ENCODE measurements around the gene RAB37. TPM values are rescaled to one million over a fixed set of nuclear protein-coding genes. Genes with fewer than 3 reads are reported as not detected.

RAB37 gene, protein sequence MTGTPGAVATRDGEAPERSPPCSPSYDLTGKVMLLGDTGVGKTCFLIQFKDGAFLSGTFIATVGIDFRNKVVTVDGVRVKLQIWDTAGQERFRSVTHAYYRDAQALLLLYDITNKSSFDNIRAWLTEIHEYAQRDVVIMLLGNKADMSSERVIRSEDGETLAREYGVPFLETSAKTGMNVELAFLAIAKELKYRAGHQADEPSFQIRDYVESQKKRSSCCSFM
- 1.3 TPM for total RNA-seq
- long read RNA-seq, partial matches to known transcripts = 0 of 1 reads
- long read RNA-seq, other reads (novel, unspliced or antisense) = 0 of 1 reads

DNA sequence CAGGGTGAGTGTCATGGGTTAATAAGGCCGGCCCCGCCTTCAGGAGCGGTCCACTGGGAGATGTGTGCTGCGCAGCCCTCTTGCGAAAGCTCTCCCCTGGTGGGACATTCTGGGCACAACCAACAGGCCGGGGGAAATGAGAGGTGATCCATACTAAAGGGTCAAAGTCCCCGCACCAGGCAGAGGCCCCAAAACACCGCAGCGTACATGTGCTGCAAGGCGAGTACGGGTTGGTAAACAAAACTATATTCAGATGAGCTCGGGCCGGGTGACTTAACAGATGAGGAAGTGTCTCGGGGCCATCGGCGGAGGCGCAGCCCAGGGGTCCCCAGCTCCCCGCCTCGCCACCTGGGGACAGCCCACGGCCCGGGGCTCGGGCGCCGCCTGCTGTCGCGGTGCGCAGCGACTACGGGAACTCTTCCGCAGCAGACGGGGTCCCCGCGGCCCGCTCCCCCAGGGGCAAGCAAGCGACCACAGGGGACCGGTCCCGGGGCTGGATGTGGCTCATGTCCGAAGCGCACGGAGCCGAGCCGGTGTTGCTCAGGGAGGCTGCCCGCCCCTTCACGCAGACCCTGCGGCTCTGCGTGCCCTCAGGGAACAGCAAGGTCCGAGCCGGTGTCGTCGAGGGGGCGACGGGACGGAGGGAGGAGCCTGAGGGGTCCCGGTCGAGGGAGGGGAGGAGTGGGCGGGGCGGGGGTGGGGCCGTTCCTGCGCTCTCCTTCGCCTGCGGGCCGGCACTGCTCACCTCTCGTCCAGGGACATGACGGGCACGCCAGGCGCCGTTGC is at the start of gene RAB37:
RAB37 (plus strand) TSS at position 744 of the 786 bp plus-strand sequence; CDS start at position 761, 17 bp downstream.
- no peak for DNase-seq (ENCODE audit: low spot score)

DNA sequence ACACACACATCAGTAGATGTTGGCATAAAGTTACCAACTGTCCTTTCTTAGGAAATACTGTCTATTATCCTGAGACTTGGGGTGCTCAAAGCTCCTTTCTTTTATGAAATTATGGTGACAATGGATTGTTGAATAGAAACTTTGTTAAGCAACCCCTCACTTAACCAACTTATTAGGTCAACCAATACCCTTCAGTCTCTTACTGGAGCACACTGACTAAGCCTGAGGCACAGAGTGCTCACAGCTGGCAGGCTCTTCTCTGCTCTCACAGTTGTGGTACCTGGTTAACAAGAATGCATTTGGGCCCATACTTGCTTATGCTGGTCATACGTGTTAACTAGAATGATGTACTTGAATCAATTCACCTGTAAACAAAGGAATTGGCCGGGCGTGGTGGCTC is 49.2 kb upstream of the RAB37 start:
- DNase-seq (ENCODE audit: low spot score) = no peak

DNA sequence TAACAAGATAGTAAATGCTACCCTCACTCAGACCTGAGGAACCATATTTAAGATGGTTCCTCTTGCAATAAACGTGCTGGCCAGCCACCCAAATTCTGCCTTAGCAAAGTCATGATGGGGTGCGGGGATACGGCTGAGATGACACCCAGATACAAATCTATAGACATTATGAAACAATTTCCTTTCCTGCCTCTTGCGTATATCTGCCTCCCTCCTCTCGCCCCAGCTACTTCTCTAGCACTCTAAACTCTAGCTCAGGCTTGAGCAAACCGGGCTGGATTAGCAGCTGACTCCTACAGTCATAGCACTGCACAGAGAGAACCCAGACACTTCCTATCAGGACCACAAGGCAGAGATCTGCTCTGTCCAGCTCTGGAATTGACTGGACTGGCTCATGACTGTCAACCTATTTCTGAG is 46.6 kb upstream of the RAB37 start:
- DNase-seq (ENCODE audit: low spot score) = no peak

DNA sequence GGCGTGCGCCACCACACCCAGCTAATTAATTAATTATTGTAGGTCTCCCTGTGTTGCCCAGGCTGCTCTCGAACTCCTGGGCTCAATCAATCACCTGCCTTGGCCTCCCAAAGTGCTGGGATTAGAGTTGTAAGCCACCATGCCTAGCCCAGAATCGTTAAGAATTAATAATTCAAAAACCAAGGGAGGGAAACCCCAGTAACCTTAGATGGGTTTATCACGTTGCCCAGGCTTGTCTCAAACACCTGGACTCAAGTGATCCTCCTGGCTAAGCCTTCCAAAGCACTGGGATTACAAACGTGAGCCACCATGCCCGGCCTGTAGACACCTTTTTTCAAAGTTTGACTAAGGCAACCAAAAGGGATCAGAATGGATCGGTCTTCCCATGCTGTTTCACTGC is 45.9 kb upstream of the RAB37 start:
- DNase-seq (ENCODE audit: low spot score) = no peak

DNA sequence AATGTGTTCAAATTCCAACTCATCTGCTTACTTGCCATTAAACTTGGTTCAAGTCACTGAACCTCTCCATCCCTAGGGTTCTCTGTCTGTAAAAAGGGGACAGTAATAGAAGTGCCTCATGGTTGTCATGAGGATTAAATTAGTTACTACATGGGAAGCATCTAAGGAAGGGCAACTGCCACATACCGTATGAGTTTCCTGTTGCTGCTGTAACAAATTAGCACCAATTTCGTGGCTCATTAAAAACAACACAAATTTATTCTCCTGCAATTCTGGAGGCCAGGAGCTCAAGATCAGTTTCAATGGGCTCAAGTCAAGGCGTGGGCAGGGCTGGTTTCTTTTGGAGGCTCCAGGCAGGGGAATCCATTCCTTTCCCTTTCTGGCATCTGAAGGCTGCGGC is 43.0 kb upstream of the RAB37 start:
- no peak for DNase-seq (ENCODE audit: low spot score)

DNA sequence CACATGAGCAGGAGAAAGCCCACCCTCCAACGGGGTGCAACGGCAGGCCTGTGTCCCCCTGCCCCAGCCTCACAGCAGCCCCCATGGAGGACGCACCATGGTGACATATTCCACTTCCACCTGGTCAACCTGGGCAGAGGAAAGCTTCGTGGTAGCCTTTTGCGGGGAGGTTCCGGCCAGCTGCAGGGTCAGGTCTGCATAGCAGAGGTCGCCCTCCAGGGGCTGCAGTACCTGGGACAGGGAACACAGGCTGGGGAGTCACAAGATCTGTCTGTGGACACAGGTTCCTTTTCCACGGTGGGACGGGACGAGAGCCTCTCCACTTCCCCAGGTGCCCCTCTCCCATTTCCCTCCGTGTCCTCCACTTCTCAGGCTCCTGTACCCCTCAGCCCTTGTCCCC is 41.4 kb upstream of the RAB37 start:
- DNase-seq (ENCODE audit: low spot score) = no peak

DNA sequence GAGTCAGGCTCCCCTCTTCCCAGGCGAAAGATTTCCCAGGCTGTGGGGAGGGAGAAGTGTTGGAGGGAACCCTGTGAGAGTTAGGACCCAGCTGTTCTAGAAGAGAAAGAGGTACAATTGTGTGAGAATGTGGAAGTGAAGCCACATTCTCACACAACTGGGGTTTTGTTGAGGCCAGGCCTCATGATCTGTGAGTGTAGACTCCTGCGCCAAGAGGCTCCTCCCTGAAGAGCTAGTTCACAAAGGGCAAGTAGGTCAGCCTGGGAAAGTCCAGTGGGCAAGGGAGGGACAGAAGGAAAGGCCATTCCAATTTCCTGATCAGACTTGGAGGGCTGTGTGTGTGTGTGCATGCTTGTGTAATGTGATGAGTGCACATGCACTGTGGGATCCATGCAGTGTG is 39.5 kb upstream of the RAB37 start:
- no peak for DNase-seq (ENCODE audit: low spot score)

DNA sequence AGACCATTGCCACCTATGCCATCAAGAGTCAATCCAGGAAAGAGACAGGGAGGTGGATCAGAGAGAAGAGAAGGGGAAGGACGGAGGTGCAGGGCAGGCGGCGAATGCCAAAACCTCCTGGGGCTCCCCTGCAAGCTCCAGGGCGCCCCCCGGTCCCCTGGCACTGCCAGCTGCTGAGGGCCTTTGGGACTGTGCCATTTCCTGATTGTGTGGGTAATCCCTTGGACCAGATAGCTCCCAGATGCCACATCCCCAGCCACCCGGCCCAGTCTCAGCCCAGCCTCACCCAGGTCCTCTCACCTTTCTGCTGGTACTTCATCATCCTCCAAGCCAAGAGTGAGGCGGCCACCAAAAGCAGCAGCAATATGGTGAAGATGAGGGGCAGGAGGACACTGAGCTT is 39.0 kb upstream of the RAB37 start:
- no peak for DNase-seq (ENCODE audit: low spot score)

DNA sequence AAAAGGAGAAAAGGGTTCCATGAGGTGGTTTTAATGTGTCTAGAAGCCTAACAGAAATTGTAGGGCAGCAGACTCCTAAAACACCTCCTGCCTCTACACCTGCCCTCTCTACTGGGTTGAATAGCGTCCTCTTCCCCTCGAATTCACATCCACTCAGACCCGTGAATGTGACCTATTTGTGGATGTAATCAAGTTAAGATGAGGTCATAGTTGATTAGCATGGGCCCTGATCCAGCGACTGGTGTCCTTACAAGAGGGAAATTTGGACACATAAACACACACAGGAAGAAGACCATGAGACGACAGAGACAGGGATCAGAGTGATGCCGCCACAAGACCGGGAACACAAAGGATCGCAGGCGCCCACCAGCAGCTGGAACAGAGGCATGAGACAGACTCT is 37.8 kb upstream of the RAB37 start:
- no peak for DNase-seq (ENCODE audit: low spot score)

DNA sequence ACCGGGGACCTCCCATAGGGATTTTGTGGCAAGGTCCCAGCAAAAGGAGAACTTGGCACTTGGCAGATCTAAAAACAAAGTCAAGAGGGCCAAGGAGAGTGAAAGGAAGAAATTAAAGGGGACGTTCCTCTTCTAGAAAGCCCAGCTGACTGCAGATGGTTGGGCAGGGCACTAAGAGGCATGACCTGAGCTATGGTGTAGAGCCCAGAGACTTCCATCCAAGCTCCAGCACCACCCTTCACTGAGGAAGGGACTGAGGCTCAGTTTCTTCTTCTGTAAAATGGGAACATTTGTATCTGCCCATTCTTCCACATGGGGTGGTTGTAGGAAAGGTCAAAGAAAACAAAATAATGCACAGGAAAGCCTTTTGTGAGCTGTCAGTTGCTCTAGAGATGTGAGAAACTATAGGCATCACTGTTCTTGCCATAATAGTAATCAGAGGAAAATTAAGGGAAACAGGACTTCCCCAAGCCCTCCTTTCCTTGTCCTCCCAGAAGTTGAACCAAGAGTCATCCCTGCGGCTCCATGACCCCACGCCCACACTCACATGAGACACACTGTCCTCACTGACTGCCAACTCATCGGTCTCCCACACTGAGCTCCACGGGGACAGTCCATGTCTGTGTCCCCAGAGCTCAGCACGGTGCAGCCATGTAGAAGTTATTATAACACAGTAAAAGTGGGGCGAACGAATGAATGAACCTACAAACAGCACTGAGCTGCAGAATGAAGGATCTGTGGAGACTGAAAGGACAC is 34.8 kb upstream of the RAB37 start:
- no peak for DNase-seq (ENCODE audit: low spot score)

DNA sequence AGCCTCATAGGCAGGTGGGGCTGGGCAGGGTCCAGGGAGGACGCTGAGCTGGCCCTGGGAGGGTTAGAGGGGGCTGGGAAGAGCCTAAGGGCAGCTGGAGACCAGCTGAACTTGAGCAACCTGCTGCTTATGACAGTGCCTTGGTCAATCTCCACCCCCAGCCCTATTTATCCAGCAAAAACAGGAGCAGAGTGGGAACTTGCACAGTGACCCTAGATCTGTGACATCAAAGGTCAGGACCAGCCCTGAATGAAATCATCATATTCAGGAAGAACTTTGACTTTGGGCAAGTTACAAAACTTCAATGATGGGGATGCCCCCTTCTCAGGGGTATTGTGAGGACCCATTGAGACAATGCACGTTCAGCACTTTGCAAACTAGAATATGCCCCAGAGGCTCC is 33.7 kb upstream of the RAB37 start:
- DNase-seq (ENCODE audit: low spot score) = no peak

DNA sequence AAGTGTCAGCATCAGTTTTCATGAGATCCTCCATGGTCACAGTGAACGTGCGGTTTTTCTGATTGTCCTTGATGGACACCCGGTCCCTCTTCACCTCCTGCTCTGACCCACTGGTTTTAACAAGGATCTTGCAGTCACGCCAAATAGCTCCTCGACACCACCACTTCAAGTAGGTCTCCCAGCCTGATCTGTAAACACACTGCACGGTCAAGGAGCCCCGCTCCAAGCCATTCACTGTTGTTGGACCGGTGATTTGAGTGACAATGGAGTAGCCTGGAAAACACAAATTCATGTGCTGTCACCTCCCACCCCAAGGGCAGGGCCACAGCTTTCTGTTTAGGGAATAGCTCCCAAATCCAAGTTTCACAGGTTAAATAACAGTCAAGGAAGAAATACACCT is 32.5 kb upstream of the RAB37 start:
- no peak for DNase-seq (ENCODE audit: low spot score)

DNA sequence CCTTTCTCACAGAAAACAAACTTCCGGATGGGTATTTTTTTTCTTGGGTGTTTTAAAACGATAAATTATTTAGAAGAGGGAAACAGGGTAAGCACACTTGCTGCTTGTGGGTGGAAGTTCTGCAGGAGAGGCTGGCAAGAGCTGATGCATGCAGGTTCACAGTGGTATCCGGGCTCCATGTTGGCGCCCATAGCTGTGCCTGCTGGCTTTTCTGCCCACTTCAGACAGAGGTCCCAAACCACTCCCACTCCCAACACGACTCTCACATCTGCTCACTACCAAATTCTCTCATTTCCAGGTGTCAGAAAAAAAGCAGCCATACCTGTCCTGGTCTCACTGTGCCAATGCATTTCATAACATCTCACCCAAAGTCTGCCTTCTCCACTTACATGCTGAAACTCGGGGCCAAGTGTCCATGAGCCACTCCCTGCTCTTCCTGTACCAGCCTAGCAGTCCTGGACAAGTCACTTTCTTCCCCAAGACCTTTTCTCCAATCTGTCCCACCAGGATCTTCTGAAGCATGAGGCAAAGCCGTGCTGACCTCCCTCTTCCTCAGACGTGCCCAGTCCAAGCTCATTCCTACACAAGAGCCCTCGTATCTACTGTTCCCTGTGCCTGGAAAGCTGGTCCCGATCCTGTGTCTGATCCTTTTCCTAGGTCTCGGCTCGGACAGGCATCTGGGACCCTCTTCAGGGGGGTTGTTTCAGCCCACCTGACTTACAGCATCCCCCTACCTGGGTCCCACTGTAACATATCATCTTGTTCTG is 25.8 kb upstream of the RAB37 start:
- DNase-seq (ENCODE audit: low spot score) = no peak

DNA sequence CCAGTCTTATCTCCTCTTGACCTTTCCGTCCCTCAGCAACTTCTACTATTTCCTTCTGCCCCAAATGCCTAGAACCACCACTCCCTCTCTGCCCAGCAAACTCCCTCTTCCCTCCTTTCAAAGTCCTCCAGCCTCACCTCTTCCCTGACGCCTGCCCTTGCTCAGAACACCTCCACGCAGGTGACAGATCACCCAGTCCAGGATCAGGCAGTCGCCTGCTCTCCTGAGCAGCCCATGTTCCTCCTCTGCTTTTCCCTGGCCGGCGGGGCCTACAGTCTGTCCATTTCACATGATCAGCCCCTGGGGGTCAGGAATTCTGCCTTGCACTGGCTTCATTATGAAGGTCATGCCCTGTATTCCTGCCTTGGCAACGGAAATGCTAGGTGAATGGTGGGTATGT is 24.8 kb upstream of the RAB37 start:
- no peak for DNase-seq (ENCODE audit: low spot score)

DNA sequence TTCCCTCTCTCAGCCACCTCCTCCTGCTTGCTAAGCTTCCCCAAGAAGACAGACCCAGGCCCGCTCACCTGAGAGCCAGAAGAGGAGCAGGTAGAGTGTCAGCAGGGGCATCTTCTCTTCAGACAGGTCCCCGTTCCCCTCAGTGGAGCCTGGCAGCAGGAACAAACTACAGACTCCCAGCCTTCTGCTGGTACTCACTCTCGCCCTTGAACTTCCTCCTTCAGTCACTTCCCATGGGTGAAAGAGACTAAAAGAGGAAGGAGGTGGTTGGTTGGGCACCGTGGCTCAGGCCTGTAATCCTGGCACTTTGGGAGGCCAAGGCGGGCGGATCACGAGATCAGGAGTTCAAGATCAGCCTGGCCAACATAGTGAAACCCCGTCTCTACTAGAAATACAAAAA is 24.3 kb upstream of the RAB37 start, which contains the start of gene CD300LF:
CD300LF (minus strand) TSS at position 168 of the 400 bp plus-strand sequence; CDS start at position 111, 57 bp downstream.
- DNase-seq (ENCODE audit: low spot score) = no peak

DNA sequence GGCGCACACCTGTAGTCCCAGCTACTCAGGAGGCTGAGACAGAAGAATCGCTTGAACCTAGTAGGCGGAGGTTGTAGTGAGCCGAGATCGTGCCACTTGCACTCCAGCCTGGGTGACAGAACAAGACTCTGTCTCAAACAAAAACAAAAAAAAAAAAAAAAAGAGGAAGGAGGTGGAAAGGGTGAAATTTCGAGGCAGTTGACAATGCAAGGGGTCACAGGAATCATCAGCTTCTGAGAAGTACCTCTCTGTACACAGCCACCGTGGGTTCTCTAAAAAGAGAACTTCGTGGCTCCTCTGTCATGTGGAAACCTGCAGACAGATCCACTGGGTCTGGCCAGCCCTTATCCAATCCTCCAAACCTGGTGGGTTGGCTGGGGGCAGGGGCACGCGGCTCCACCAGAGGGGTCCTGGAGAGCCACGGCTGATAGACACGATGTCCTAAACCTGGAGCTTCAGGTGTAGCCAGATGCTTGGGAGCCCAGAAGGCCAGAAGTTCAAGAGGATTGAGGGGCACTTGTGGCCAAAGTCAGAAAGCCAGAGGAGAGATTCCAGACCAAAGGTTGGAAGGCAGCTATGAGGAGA is 23.8 kb upstream of the RAB37 start:
- no peak for DNase-seq (ENCODE audit: low spot score)

DNA sequence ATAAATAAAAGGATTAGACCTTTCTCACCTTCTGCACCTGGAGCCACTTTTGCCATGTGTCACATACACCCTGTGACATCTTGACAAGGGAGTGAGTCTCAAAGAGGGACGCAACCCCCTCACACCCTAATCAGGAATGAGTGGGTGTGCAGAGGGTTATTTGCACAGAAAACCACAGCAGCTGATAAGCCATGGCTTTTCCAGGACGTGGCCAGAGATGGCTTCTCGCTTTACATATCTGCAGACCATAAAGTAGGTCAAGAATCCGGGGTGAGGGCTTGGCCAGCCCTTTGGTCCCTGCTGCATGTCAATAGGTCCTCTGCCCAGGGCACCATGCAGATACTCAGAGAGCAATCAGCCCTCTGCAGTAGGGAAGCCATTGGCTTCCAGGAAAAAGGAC is 21.9 kb upstream of the RAB37 start:
- DNase-seq (ENCODE audit: low spot score) = no peak

DNA sequence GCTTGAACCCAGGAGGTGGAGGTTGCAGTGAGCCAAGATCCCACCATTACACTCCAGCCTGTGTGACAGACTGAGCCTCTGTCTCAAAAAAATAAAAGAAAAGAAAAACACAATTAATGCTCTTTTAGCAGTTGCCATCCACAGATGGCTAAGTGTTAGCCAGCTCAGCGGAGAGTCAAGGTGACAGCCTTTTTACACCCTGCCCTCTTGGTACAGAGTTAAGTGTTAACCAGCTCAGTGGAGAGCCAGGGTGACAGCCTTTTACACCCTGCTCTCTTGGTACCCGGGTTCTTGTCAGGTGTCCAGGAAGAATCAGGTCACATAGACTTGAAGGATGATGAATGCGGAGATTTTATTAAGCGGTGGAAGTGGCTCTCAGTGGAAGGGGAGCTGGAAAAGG is 16.6 kb upstream of the RAB37 start:
- DNase-seq (ENCODE audit: low spot score) = no peak

DNA sequence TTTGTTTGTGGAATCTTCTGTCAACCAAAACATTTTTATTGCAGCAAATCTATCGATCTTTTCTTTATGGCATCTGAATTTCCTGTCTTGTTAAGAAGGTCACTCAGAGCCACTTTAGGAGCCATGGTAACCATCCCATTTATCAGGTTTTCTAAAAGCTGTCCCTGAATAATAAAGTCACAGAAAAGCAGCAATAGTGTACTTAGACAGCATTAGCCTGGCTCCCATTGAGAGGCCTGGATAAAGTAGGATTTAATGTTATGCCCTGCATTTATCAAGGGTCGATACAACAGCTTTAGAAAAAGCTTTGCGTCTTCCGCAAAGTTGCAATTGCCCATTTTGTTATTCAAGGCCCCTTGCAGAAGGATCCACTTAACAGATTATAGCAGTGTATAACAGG is 14.3 kb upstream of the RAB37 start:
- no peak for DNase-seq (ENCODE audit: low spot score)

DNA sequence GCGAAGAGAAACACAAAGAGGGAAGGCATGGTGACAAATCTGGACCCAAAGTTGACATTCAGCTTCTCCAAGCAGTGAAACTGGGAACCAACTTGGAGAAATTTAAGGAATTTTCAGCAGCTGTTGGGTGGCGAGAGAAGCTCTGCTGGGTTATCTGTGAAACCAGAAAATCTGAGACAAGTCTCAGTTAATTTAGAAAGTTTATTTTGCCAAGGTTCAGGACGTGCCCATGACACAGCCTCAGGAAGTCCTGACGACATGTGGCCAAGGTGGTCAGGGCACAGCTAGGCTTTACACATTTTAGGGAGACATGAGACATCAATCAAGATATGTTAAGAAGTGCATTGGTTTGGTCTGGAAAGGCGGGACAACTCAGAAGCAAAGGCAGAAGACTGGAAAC is 13.2 kb upstream of the RAB37 start:
- DNase-seq (ENCODE audit: low spot score) = no peak

DNA sequence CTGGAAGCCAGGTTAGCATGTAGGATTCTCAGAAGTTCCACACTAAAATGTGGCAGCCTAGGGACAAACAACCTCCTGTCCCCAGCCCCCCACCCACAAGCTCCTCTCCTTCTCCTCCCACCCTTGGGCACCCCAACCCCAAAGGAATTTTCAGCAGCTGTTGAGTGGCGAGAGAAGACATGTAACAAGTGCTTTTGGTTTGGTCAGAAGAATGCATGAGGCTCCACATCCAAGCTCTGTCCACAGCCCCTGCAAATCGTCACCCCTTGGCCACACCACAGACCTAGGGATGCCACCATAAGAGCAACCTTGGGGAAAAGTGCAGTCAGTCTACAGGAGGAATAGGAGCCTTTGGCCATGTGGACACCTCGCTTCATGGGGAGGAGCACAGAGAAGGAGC is 11.9 kb upstream of the RAB37 start:
- DNase-seq (ENCODE audit: low spot score) = no peak

All from mesenteric fat pad (tissue), 1 donor.